IMR-90 (cell line): ENCODE data around the gene YEATS4. TPM values are rescaled to one million over a fixed set of nuclear protein-coding genes. Genes with fewer than 3 reads are reported as not detected.

Source experiments
- ATAC-seq: fragments of 200-7000 bp; cut with Tn5 transposase; 2 replicates; pipeline ENCODE4 v1.9.1; 2020; ENCODE audit warnings: low read depth, mild to moderate bottlenecking, moderate library complexity
- BruUV-seq: library from RNA; stranded (reverse); fragments of 400-500 nt; replicated peaks from 2 replicates; lab custom pipeline; 2021; lab: Mats Ljungman, UMichigan
- CTCF ChIA-PET: fragments of 300-600 bp; formaldehyde crosslinking; extraction: SDS; loops from one replicate; lab custom pipeline; 2021; ENCODE audit warnings: antibody characterized with exemption; lab: Yijun Ruan, JAX
- POLR2A ChIA-PET: fragments of 300-600 bp; sonication (Branson Sonifier 250); formaldehyde crosslinking; loops from one replicate; lab custom pipeline; 2022; ENCODE audit warnings: antibody characterized with exemption; ENCODE audit not compliant: unreplicated experiment; lab: Charles Lee
- DNase-seq: peaks from one replicate; pipeline ENCODE4 v3.0.0; 2013
- H2AFZ ChIP-seq: replicated peaks from 2 replicates; pipeline ENCODE3; 2013; ENCODE audit warnings: low read length, mild to moderate bottlenecking; ENCODE audit not compliant: poor library complexity
- H2AK5ac ChIP-seq: 2 replicates; pipeline ENCODE4 v1.6.1; 2013; ENCODE audit warnings: low read depth, low read length, inconsistent platforms
- H2AK9ac ChIP-seq: replicated peaks from 2 replicates; pipeline ENCODE3; 2013; ENCODE audit warnings: mild to moderate bottlenecking, low read depth, low read length, moderate library complexity; ENCODE audit not compliant: poor library complexity
- H2BK120ac ChIP-seq: 2 replicates; pipeline ENCODE4 v1.6.1; 2013; ENCODE audit warnings: low read depth, low read length, inconsistent platforms
- H2BK15ac ChIP-seq: 3 replicates; pipeline ENCODE4 v1.6.1; 2013; ENCODE audit warnings: low read depth, low read length, inconsistent platforms
- H2BK20ac ChIP-seq: 2 replicates; pipeline ENCODE4 v1.6.1; 2013; ENCODE audit warnings: low read depth, mild to moderate bottlenecking, inconsistent platforms, low read length, moderate library complexity
- H2BK5ac ChIP-seq: 2 replicates; pipeline ENCODE4 v1.6.1; 2013; ENCODE audit warnings: mild to moderate bottlenecking, low read depth, low read length, inconsistent platforms; ENCODE audit not compliant: poor library complexity, severe bottlenecking
- H3K14ac ChIP-seq: replicated peaks from 2 replicates; pipeline ENCODE4 v1.6.1; 2013; ENCODE audit warnings: low read depth, low read length, inconsistent platforms
- H3K18ac ChIP-seq: 2 replicates; pipeline ENCODE4 v1.6.1; 2013; ENCODE audit warnings: low read depth, low read length, control low read depth
- H3K23ac ChIP-seq: 2 replicates; pipeline ENCODE4 v1.6.1; 2013; ENCODE audit warnings: low read depth, low read length, inconsistent platforms
- H3K27ac ChIP-seq: 2 replicates; pipeline ENCODE4 v1.5.1; 2013; ENCODE audit warnings: mild to moderate bottlenecking, control low read depth, low read length; ENCODE audit not compliant: insufficient read depth
- H3K27me3 ChIP-seq: 2 replicates; pipeline ENCODE4 v1.6.1; 2013; ENCODE audit warnings: low read length; ENCODE audit not compliant: control insufficient read depth, insufficient read depth
- H3K36me3 ChIP-seq: 2 replicates; pipeline ENCODE4 v1.6.1; 2013; ENCODE audit warnings: low read length, mixed read lengths; ENCODE audit not compliant: control insufficient read depth, insufficient read depth
- H3K4ac ChIP-seq: 2 replicates; pipeline ENCODE4 v1.6.1; 2013; ENCODE audit warnings: low read depth, low read length, inconsistent platforms
- H3K4me1 ChIP-seq: 2 replicates; pipeline ENCODE4 v1.6.1; 2013; ENCODE audit warnings: low read length, mixed read lengths; ENCODE audit not compliant: control insufficient read depth, insufficient read depth
- H3K4me2 ChIP-seq: 2 replicates; pipeline ENCODE4 v1.6.1; 2013; ENCODE audit warnings: low read depth, mild to moderate bottlenecking, control low read depth, low read length, moderate library complexity
- H3K4me3 ChIP-seq: 2 replicates; pipeline ENCODE4 v1.5.1; 2013; ENCODE audit warnings: low read depth, mild to moderate bottlenecking, control low read depth, low read length, moderate library complexity; ENCODE audit not compliant: insufficient read depth
- H3K56ac ChIP-seq: 2 replicates; pipeline ENCODE4 v1.6.1; 2013; ENCODE audit warnings: low read length, inconsistent platforms; ENCODE audit not compliant: insufficient read depth; ENCODE audit errors: extremely low read depth
- H3K79me1 ChIP-seq, 2 experiments: 2 replicates each; pipeline ENCODE4 v1.6.1; 2013; ENCODE audit warnings: low read length in 2 of 2, inconsistent platforms in 1 of 2, low read depth in 1 of 2
- H3K9ac ChIP-seq: 2 replicates; pipeline ENCODE4 v1.6.1; 2013; ENCODE audit warnings: low read depth, low read length, control low read depth
- H3K9me1 ChIP-seq: 2 replicates; pipeline ENCODE4 v1.6.1; 2013; ENCODE audit warnings: low read length, inconsistent platforms; ENCODE audit not compliant: insufficient read depth
- H3K9me3 ChIP-seq: 2 replicates; pipeline ENCODE4 v1.6.1; 2013; ENCODE audit warnings: low read length; ENCODE audit not compliant: control insufficient read depth, insufficient read depth
- H4K20me1 ChIP-seq: 2 replicates; pipeline ENCODE4 v1.6.1; 2013; ENCODE audit warnings: low read length, inconsistent platforms; ENCODE audit not compliant: insufficient read depth
- H4K5ac ChIP-seq: 2 replicates; pipeline ENCODE4 v1.6.1; 2013; ENCODE audit warnings: mild to moderate bottlenecking, low read depth, low read length, control low read depth
- H4K8ac ChIP-seq, 2 experiments: 2 replicates each; pipeline ENCODE4 v1.6.1; 2013; ENCODE audit warnings: low read depth in 2 of 2, low read length in 2 of 2, control low read depth in 1 of 2, inconsistent platforms in 1 of 2
- H4K91ac ChIP-seq: 2 replicates; pipeline ENCODE4 v1.6.1; 2013; ENCODE audit warnings: low read depth, low read length, inconsistent platforms; ENCODE audit not compliant: insufficient read depth
- BHLHE40 ChIP-seq: fragments of 150-350 bp; IDR thresholded peaks from 2 replicates; pipeline ENCODE4 v1.6.1; 2016; ENCODE audit warnings: mild to moderate bottlenecking, low read depth, low read length
- CEBPB ChIP-seq: IDR thresholded peaks from 2 replicates; pipeline ENCODE4 v1.6.1; 2012; ENCODE audit warnings: low read depth, low read length, improper control_type of control experiment
- CTCF ChIP-seq: conservative IDR thresholded peaks from 2 replicates; pipeline ENCODE4 v1.5.1; 2012; ENCODE audit warnings: mild to moderate bottlenecking, low read depth, low read length, improper control_type of control experiment
- MAFK ChIP-seq: IDR thresholded peaks from 2 replicates; pipeline ENCODE4 v1.6.1; 2012; ENCODE audit warnings: low read depth, low read length, improper control_type of control experiment
- USF2 ChIP-seq: fragments of 150-350 bp; IDR thresholded peaks from 2 replicates; pipeline ENCODE4 v1.6.1; 2017; ENCODE audit warnings: mild to moderate bottlenecking, antibody characterized with exemption, low read length, low read depth
- WGBS, 2 experiments: methylation state at CpG; one replicate each; pipeline versions ENCODE4 v1.1.5 to v1.1.7; 2013; ENCODE audit warnings: missing lambda C conversion rate in 2 of 2; ENCODE audit not compliant: insufficient read length in 1 of 2; ENCODE audit errors: extremely low coverage in 2 of 2; 5-methylcytosine and 5-hydroxymethylcytosine counted together
- dilution Hi-C: fragments of 300-500 bp; cut with HindIII; formaldehyde crosslinking; loops from one replicate; pipeline ENCODE4 v1.14.3; 2018; ENCODE audit warnings: low sequenced_read_pairs; ENCODE audit not compliant: unreplicated experiment
- in situ Hi-C: fragments of 300-500 bp; cut with MboI; formaldehyde crosslinking; loops from 3 replicates; pipeline ENCODE4 v1.14.3; 2019; ENCODE audit warnings: low sequenced_read_pairs, inconsistent platforms, mixed read lengths
- intact Hi-C: fragments of 100-400 bp; cut with micrococcal nuclease; formaldehyde crosslinking; loops from 2 replicates; pipeline ENCODE4 v1.10.0; 2022
- polyA plus RNA-seq, 3 experiments: library from polyadenylated mRNA; depleted of rRNA; stranded (reverse); fragments of >200 nt; gene quantifications; 2 replicates each; pipeline ENCODE4 v1.2.3, GENCODE V29; 2012; ENCODE audit warnings: low replicate concordance in 1 of 3
- total RNA-seq: library from RNA; depleted of rRNA; stranded (reverse); fragments of >200 nt; gene quantifications from 2 replicates; pipeline ENCODE4 v1.2.3, GENCODE V29; 2012

YEATS4 gene
- total and polyA plus RNA-seq, 2 of the 4 experiments (the other 2 are of a cell fraction), result 6.9 to 15.1 TPM

DNA sequence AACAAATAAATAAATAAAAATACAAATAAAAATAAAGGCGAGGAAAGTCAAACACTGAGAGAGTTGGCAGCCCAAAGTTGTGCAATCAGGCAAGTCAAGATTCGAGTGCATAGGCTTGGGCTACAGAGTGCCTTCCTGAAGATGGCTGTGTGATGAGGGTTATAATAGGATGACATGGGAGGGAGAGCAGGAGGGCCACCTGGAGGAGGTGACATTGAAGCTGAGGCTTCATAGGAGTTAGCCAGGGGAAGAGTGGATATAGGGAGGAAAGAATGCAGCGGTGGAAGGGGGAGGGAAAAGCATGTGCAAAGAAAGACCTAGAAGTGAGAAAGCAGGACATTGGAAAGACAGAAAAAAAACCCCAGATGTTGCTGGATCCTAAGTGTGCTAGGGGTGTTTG lies 53.1 kb downstream of the YEATS4 start:
- Histone ChIP-seq H2BK5ac (no peak overlapping the region), H3K9me1 (peaks cover 7% of the 10 kb centered on the region; the same call in 1 of the 2 replicates), H4K91ac (no peak overlapping the region; the same call in 1 of the 2 replicates), H4K5ac (no peak overlapping the region), H2BK120ac (no peak overlapping the region), H3K4ac (no peak overlapping the region), H3K9me3 (no peaks in the 10 kb centered on the region), H3K18ac (no peak overlapping the region), H3K23ac (no peak overlapping the region), H3K4me3 (no peak overlapping the region), H2BK15ac (no peak overlapping the region), H3K36me3 (no peaks in the 10 kb centered on the region), H3K4me2 (no peak overlapping the region), H3K79me1 (peaks cover 0 to 3% of the 10 kb centered on the region in 2 experiments; a peak in 1 of 4 replicates), H4K8ac (no peak overlapping the region), H3K14ac (no peak overlapping the region), H2BK20ac (no peak overlapping the region), H3K9ac (no peak overlapping the region), H3K56ac (no peak overlapping the region), H2AK9ac (no peak overlapping the region), H3K27ac (no peak overlapping the region), H2AK5ac (peak overlapping the region; percentile 15; the same call in 1 of the 2 replicates), H3K27me3 (no peaks in the 10 kb centered on the region), H4K20me1 (no peaks in the 10 kb centered on the region), H3K4me1 (peaks cover 10% of the 10 kb centered on the region), H2AFZ (no peak overlapping the region)
- DNase-seq, result no peak
- TF ChIP-seq CTCF (no peak), MAFK (no peak), USF2 (no peak), CEBPB (peak; percentile 57), BHLHE40 (no peak)
- BruUV-seq, result no TSS peak
- dilution Hi-C loops (no loop called here), in situ Hi-C loops (no loop called here), intact Hi-C loops (no loop called here)
- POLR2A ChIA-PET, result no interaction called here
- 93% methylated on average over 2 of the region's 3 CpGs; no CpG with 5 or more reads in 1 of the 2 experiments for WGBS, 2 experiments
- ATAC-seq, result no peak
- CTCF ChIA-PET, result interaction anchor here (0.7 kb wide), 1 partner anchor 160 kb away, joined by 4 read pairs; no protein-coding TSS in a partner anchor
